IPS-20b (cell line): ENCODE data around the gene CCNYL1.
"Not testable (repeated sequence)": the region's sequence is repeated elsewhere in the genome, so short reads cannot be mapped to it uniquely, and the experiment has no call there.

Experiments
- H3K27ac ChIP-seq: one replicate; pipeline ENCODE4 v1.5.1; 2013; ENCODE audit warnings: low read length
- H3K27me3 ChIP-seq: 2 replicates; pipeline ENCODE4 v1.6.1; 2013; ENCODE audit warnings: mild to moderate bottlenecking, low read length, inconsistent platforms; ENCODE audit not compliant: insufficient read depth
- H3K36me3 ChIP-seq: 2 replicates; pipeline ENCODE4 v1.6.1; 2013; ENCODE audit warnings: low read depth, mild to moderate bottlenecking, inconsistent platforms, low read length, moderate library complexity; ENCODE audit not compliant: insufficient read depth
- H3K4me1 ChIP-seq: 2 replicates; pipeline ENCODE4 v1.6.1; 2013; ENCODE audit warnings: mild to moderate bottlenecking, control low read depth, inconsistent platforms, low read length, moderate library complexity; ENCODE audit not compliant: insufficient read depth
- H3K4me3 ChIP-seq: 2 replicates; pipeline ENCODE4 v1.5.1; 2013; ENCODE audit warnings: mild to moderate bottlenecking, low read length, inconsistent platforms
- H3K9ac ChIP-seq: 2 replicates; pipeline ENCODE4 v1.6.1; 2013; ENCODE audit warnings: low read depth, mild to moderate bottlenecking, inconsistent platforms, low read length, moderate library complexity
- H3K9me3 ChIP-seq: 2 replicates; pipeline ENCODE4 v1.6.1; 2013; ENCODE audit warnings: mild to moderate bottlenecking, low read depth, low read length, inconsistent platforms; ENCODE audit not compliant: insufficient read depth

The CCNYL1 gene

GRCh38 chr2:207683879-207684627, 27.4 kb upstream of the CCNYL1 start:
- H3K4me1 ChIP-seq = no peaks in the 10 kb centered on the region; the same call in 1 of the 2 replicates
- H3K27me3 ChIP-seq = no peaks in the 10 kb centered on the region
- H3K9me3 ChIP-seq = no peaks in the 10 kb centered on the region
- H3K36me3 ChIP-seq = no peaks in the 10 kb centered on the region
- H3K4me3 ChIP-seq = no peak overlapping the region
- no peak overlapping the region for H3K27ac ChIP-seq
- no peak overlapping the region for H3K9ac ChIP-seq

GRCh38 chr2:207686812-207687211, 24.6 kb upstream of the CCNYL1 start:
- no peaks in the 10 kb centered on the region; the same call in 1 of the 2 replicates for H3K4me1 ChIP-seq
- no peaks in the 10 kb centered on the region for H3K27me3 ChIP-seq
- no peaks in the 10 kb centered on the region for H3K9me3 ChIP-seq
- no peak overlapping the region for H3K27ac ChIP-seq
- no peak overlapping the region for H3K9ac ChIP-seq
- H3K36me3 ChIP-seq = no peaks in the 10 kb centered on the region
- H3K4me3 ChIP-seq = no peak overlapping the region

- H3K4me1 ChIP-seq = no peaks in the 10 kb centered on the region
- H3K27me3 ChIP-seq = no peaks in the 10 kb centered on the region
- H3K36me3 ChIP-seq = no peaks in the 10 kb centered on the region
- H3K27ac ChIP-seq = no peak overlapping the region
- H3K9me3 ChIP-seq = no peaks in the 10 kb centered on the region
- H3K9ac ChIP-seq = no peak overlapping the region
- H3K4me3 ChIP-seq = no peak overlapping the region
These were observed 22.8 kb upstream of the CCNYL1 start for GRCh38 chr2:207688597-207688996.

- not testable (repeated sequence) for H3K4me3 ChIP-seq, H3K9ac ChIP-seq, H3K9me3 ChIP-seq, H3K4me1 ChIP-seq, H3K36me3 ChIP-seq, H3K27ac ChIP-seq, H3K27me3 ChIP-seq
These were observed 20.5 kb upstream of the CCNYL1 start for GRCh38 chr2:207690845-207691461.

GRCh38 chr2:207692206-207693065, 19.0 kb upstream of the CCNYL1 start:
- H3K9ac ChIP-seq = no peak overlapping the region
- H3K4me3 ChIP-seq = no peak overlapping the region
- no peak overlapping the region for H3K27ac ChIP-seq
- H3K4me1 ChIP-seq = no peaks in the 10 kb centered on the region
- no peaks in the 10 kb centered on the region for H3K27me3 ChIP-seq
- no peaks in the 10 kb centered on the region for H3K36me3 ChIP-seq
- H3K9me3 ChIP-seq = no peaks in the 10 kb centered on the region

GRCh38 chr2:207693641-207694249, 17.7 kb upstream of the CCNYL1 start:
- Histone ChIP-seq H3K9me3 (no peaks in the 10 kb centered on the region), H3K27me3 (no peaks in the 10 kb centered on the region), H3K4me3 (no peak overlapping the region), H3K36me3 (no peaks in the 10 kb centered on the region), H3K4me1 (no peaks in the 10 kb centered on the region), H3K27ac (no peak overlapping the region), H3K9ac (no peak overlapping the region)

- H3K9ac ChIP-seq = no peak overlapping the region
- H3K36me3 ChIP-seq = no peaks in the 10 kb centered on the region
- no peaks in the 10 kb centered on the region for H3K9me3 ChIP-seq
- H3K27me3 ChIP-seq = no peaks in the 10 kb centered on the region
- H3K27ac ChIP-seq = no peak overlapping the region
- H3K4me3 ChIP-seq = no peak overlapping the region
- H3K4me1 ChIP-seq = no peaks in the 10 kb centered on the region
These were observed 16.6 kb upstream of the CCNYL1 start for GRCh38 chr2:207694811-207695281.

DNA sequence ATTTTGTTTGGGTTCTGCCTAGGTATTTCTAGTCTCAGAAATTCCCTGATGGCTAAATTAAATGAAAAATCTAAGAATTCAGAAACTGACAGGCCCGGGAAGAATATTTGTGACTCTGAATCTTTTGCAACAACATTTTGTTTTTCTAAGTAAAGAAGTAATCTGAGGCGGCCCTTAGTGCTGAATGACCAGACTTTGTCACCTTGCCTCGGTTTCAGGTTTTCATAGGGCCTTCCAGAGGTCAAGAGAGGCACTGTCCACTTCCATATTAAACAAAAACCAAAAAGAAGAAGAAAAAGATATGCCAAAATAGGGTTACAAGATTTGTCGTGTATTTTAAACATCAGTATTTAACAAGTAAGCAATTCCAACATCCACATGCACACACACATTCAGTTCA, 16.1 kb upstream of the CCNYL1 start:
- no peak overlapping the region for H3K9ac ChIP-seq
- H3K4me3 ChIP-seq = no peak overlapping the region
- no peaks in the 10 kb centered on the region for H3K27me3 ChIP-seq
- no peaks in the 10 kb centered on the region for H3K4me1 ChIP-seq
- H3K9me3 ChIP-seq = no peaks in the 10 kb centered on the region
- H3K36me3 ChIP-seq = no peaks in the 10 kb centered on the region
- no peak overlapping the region for H3K27ac ChIP-seq

DNA sequence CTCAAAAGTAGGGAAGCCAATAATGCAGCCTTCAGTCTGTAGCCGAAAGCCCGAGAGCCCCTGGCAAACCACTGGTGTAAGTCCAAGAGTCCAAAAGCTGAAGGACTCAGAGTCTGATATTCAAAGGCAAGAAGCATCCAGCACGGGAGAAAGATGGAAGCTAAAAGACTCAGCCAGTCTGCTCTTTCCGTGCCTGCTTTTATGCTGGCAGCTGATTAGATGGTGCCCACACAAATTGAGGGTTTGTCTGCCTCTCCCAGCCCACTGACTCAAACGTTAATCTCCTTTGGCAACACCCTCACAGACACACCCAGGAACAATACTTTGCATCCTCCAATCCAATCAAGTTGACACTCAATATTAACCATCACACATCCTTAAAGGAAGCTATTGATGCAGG, 14.5 kb upstream of the CCNYL1 start:
- H3K27me3 ChIP-seq, H3K9ac ChIP-seq, H3K4me1 ChIP-seq, H3K27ac ChIP-seq, H3K4me3 ChIP-seq, H3K36me3 ChIP-seq, H3K9me3 ChIP-seq: not testable (repeated sequence)

DNA sequence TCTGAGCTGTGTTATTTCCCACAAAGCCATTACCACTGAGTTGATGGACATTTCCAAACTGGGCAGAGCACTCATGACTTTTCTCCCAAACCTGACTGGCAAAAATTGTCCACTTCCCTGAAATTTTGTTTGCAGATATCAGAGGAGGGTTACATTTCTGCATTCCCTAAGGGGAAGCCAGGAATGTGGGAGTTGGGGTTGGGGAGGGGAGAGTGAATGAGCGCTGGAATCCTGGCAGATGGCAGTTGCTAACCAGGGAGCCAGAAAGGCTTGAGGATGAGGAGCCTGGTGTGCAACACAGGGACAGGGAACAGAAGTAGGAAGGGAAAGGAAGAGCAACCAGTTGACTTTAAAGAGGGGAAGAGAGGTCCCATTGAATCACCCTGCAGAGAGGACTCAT, 14.0 kb upstream of the CCNYL1 start:
- no peak overlapping the region for H3K4me3 ChIP-seq
- no peaks in the 10 kb centered on the region for H3K9me3 ChIP-seq
- H3K27ac ChIP-seq = no peak overlapping the region
- H3K9ac ChIP-seq = no peak overlapping the region
- no peaks in the 10 kb centered on the region for H3K27me3 ChIP-seq
- no peaks in the 10 kb centered on the region for H3K4me1 ChIP-seq
- H3K36me3 ChIP-seq = no peaks in the 10 kb centered on the region

DNA sequence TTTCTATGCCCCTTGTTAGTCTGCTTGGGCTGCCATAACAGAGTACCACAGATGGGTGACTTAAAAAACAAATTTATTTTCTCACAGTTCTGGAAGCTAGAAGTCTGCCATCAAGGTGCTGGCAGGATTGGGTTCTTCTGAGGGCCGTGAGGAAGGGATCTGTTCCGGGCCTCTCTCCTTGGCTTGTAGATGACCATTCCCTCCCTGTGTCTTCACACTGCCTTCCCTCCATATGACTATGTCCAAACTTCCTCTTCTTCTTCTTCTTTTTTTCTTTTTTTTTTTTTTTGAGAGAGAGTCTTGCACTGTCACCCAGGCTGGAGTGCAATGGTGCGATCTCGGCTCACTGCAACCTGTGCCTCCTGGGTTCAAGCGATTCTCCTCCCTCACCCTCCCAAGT, 13.1 kb upstream of the CCNYL1 start:
- Histone ChIP-seq H3K9ac (no peak overlapping the region), H3K9me3 (no peaks in the 10 kb centered on the region), H3K4me1 (no peaks in the 10 kb centered on the region), H3K27me3 (no peaks in the 10 kb centered on the region), H3K27ac (no peak overlapping the region), H3K4me3 (no peak overlapping the region), H3K36me3 (no peaks in the 10 kb centered on the region)
